ENCODE data around the gene ANO4. TPM values are rescaled to one million over a fixed set of nuclear protein-coding genes. Genes with fewer than 3 reads are reported as not detected.
A peak's percentile ranks its signal among the peaks of the same experiment; 100 is the strongest.

ANO4 gene
- total RNA-seq, 1 donor from 2014 or later: 4.1 TPM

DNA sequence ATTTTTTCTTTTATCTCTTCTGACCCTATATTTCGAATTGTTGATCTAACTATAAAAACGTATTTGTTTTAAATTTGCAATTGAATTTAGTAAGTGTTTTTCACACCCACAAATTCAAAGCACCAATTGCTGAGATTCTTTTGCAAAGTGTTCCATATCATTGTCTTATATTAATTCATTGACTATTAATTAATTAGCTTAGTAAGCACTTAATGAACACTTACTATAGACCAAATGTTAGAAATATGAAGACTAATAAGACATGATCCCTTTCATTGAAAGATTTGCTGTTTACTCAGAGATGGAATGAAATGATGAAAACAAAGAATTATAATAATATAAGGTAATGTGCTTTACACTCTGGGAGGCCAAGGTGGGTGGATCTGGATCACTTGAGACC is 14.2 kb downstream of the ANO4 start:
- no peak for DNase-seq (ENCODE audit: low spot score)

DNA sequence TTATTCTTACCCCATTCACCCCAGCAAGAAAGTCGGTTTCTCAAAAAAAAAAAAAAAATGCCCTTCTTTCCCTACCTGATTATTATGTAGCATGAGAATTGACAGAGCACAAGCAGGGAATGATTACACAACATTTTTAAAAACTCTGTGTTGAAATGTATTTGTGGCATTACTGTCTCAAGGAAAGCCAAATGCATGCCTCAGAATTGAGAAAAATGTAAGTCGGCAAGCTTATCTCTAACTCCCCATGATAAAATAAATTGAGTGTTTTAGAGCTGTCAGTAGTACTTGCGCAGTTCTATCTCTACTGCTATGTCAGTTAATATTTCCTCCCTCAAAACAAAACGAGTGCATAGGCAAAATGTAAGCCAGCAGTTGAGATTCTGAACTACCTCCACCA is 25.7 kb downstream of the ANO4 start:
- no peak for DNase-seq (ENCODE audit: low spot score)

GRCh38 chr12:100823963-100824362 is 29.4 kb downstream of the ANO4 start:
- no peak for DNase-seq (ENCODE audit: low spot score)

- DNase-seq (ENCODE audit: low spot score): no peak
Observed at GRCh38 chr12:100824476-100824875, 29.9 kb downstream of the ANO4 start.

GRCh38 chr12:100826323-100826722 is 31.7 kb downstream of the ANO4 start:
- DNase-seq (ENCODE audit: low spot score): peak; percentile 45

DNA sequence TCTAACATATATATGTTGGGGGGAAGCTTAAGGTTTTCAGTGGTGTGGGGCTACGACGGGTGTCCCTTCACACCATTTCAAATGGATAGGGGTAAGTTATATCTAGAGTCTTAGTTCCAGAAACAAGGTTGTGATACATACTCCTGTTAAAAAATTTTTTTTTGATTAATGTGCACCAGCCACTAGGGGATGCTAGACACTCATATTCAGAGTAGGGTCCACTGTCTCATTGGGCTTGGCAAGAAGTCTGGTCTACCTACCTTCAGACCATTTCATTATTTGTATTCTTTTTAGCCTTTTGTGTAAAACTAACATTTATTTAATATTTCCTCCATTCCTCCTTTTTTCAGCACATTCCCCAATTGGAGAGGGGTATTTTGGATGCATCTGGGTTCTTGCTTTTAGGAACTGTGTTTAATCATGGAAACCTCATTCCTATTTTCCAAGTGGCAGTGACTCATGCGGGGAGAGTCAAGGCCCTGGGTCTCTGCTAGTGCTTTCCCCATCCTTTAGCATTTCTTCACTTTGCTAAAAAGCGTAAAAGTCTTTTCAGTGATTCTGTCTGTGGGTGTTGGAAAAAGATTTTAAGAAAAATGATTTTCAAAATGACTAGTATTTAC is 33.4 kb downstream of the ANO4 start:
- DNase-seq (ENCODE audit: low spot score): no peak

DNA sequence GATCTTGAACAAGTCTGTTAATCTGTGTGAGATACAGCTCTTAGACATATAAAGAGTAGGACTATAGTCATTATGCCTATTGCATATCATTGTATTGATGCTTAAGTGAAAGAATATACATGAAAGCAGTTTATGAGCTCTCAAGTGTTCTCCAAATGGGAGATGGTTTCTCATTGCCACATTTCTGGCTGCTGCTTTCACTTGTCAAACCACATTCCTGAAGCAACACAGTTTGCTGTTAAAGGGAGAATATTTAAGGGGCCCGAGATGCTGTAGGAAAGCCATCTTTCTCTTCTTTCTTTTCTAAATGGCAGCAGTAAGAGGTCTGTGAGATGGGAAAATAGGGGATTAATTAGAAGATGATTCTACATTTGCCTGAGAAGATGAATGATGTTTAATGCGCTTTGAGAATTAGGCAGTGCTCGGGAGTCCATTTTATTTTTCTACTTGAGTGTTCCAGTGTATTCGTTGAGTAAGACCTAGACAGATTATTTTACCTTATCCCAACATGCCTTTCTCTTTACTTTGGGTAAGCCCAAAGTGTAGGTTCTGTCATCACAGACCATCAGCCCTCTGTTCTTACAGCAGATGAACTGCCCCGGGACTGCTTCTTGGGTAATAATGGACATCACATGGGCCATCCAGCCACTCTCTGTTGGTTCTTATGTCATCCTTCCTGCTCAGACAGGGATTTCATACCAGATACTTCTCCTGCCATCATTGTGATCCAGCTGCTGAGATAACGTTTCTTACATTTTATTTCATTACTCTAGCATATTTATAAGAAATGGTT is 35.6 kb downstream of the ANO4 start:
- no peak for DNase-seq (ENCODE audit: low spot score)

DNA sequence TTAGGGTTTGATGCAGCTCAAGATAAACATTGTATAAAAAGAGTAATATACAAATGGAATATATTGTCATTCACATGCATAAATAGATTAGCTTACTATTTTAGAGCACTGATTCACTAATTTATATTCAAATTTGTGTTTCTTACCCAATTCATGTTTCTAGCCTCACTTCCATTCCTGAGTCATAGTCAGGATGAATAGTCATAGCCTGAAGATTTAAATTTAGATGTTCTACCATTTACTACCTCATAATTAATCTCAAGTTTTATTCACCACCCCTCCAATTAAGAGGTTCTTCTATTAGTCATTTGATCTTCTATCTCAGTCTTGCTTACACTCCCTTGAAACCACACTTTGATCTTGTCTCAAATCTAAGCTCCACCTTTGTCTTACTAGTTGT is 38.7 kb downstream of the ANO4 start:
- no peak for DNase-seq (ENCODE audit: low spot score)

- no peak for DNase-seq (ENCODE audit: low spot score)
Observed at GRCh38 chr12:100840748-100841147, 46.2 kb downstream of the ANO4 start.

- no peak for DNase-seq (ENCODE audit: low spot score)
Observed at GRCh38 chr12:100842156-100842555, 47.6 kb downstream of the ANO4 start.

DNA sequence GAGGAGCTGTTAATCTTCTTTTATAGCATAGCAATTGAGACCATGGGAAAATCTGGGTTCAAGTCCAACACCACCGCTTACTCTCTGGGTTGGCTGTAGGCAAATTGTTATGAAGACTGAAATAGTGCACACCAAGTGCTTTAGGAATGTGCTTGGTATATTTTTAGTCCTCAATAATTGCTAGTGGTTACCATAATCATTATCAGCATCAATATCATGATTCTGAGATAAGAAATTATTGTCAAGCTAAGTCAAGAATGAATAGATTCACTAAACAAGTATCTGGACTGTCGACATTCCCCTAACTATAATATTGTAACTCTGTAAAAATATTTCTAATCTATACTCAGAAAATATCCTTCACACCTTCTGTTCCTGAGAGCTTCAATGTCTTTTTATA is 48.5 kb downstream of the ANO4 start:
- no peak for DNase-seq (ENCODE audit: low spot score)

DNA sequence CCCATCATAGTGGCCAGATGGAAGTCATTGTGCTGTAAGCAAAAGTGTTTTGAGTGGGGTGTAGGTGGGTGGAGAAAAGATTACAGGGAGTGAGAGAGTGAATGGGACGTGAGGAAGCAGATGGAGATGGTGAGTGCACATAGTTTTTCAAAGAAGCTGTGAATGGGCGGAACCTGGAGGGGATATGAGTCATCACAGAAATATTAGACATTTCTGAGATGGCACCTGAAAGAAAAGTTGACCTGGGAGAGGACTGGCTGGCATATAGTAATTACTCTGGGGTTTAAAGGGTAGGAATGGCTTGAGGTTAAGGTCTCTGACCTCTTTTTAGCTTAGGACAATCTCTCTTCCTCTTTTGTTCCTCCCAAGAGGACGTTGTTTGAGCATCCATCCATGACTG is 50.5 kb downstream of the ANO4 start:
- no peak for DNase-seq (ENCODE audit: low spot score)

GRCh38 chr12:100851637-100852036 is 57.1 kb downstream of the ANO4 start:
- no peak for DNase-seq (ENCODE audit: low spot score)

- no peak for DNase-seq (ENCODE audit: low spot score)
Observed at GRCh38 chr12:100857418-100857817, 62.8 kb downstream of the ANO4 start.

GRCh38 chr12:100857971-100858370 is 63.4 kb downstream of the ANO4 start:
- no peak for DNase-seq (ENCODE audit: low spot score)

- DNase-seq (ENCODE audit: low spot score): no peak
Observed at GRCh38 chr12:100858656-100859055, 64.1 kb downstream of the ANO4 start.

DNA sequence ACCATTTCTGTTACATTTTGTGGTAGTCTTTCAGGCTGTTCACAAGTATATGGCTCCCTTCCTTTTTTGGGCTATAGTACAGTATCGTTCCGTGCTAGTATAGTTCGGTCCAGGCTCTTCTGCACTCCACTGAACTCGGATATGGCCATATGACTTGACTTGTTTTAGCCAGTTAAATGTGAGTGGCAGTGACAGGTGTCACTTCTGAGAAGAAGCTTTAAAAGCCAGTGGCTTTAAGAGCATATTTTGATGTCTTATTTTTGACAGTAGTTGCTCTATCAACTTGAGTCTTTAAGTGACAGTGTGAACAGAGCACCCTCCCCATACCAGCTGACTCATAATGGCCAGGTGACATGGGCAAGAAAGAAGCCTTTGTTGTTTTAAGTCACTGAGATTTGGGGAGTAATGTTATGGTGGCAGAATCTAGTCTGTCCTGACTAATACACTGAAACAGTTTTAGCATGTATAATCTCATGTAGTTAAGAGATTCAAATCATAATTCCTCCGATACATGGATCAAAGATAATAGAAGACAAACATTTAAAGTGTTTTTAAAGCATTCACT is 64.6 kb downstream of the ANO4 start:
- DNase-seq (ENCODE audit: low spot score): no peak

GRCh38 chr12:100860611-100861010 is 66.0 kb downstream of the ANO4 start:
- DNase-seq (ENCODE audit: low spot score): no peak

GRCh38 chr12:100862676-100863075 is 68.1 kb downstream of the ANO4 start:
- DNase-seq (ENCODE audit: low spot score): no peak

DNA sequence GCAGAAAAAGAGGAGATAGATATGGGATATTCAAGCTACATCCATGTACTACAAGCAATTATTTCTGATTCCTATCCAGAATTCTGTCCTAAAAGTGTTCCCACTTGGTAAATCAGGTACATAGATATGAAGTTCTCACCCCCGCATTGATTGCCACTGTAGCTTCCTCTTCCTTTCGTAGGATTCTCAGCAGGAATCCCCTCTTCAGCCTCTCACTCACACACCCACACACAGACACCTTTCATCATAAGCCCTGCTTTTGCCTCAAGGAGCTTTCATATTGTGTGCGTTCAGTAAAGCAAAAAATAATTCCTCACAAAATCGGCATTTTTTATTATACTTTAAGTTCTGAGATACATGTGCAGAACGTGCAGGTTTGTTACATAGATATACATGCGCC is 69.8 kb downstream of the ANO4 start:
- DNase-seq (ENCODE audit: low spot score): no peak

- DNase-seq (ENCODE audit: low spot score): no peak
Observed at GRCh38 chr12:100867639-100868393, 73.2 kb downstream of the ANO4 start.

GRCh38 chr12:100868487-100868886 is 73.9 kb downstream of the ANO4 start:
- no peak for DNase-seq (ENCODE audit: low spot score)
